Breast epithelium (tissue), 4 donors: ENCODE results near the gene GARIN5A. TPM values are rescaled to one million over a fixed set of nuclear protein-coding genes. Genes with fewer than 3 reads are reported as not detected.

Experiments
- DNase-seq, 2 donors: peaks; one replicate each; pipeline ENCODE4 v3.0.0-alpha.2; 2019; ENCODE audit warnings: low spot score in 2 of 2
- H3K27ac ChIP-seq, 2 donors: fragments of 200-600 bp; sonication (generic) in 1 of 2; one replicate each; pipeline ENCODE4 v1.5.1; 2016 to 2019; ENCODE audit warnings: mild to moderate bottlenecking in 1 of 2
- H3K27me3 ChIP-seq, 2 donors: fragments of 200-600 bp; sonication (generic) in 1 of 2; one replicate each; pipeline versions ENCODE4 v1.5.1 to v1.6.0; 2017 to 2019; ENCODE audit warnings: control low read depth in 1 of 2, mild to moderate bottlenecking in 1 of 2
- H3K36me3 ChIP-seq: fragments of 200-600 bp; one replicate; pipeline ENCODE4 v1.5.1; 2019
- H3K4me1 ChIP-seq, 2 donors: fragments of 200-600 bp; sonication (generic); one replicate each; pipeline ENCODE4 v1.5.1; 2016 to 2019; ENCODE audit warnings: control low read depth in 1 of 2
- H3K4me3 ChIP-seq, 3 donors: fragments of 200-600 bp; sonication (generic); 1 replicate in 2 of 3; 2 replicates in 1 of 3; pipeline ENCODE4 v1.5.1; 2016 to 2019; ENCODE audit warnings: mild to moderate bottlenecking in 3 of 3, moderate library complexity in 2 of 3
- H3K9me3 ChIP-seq, 2 donors: fragments of 200-600 bp; sonication (generic) in 1 of 2; one replicate each; pipeline ENCODE4 v1.5.1; 2016 to 2019; ENCODE audit warnings: control low read depth in 1 of 2
- POLR2A ChIP-seq: fragments of 450-650 bp; IDR thresholded peaks from one replicate; pipeline ENCODE4 v1.6.1; 2016; ENCODE audit warnings: antibody characterized with exemption, mild to moderate bottlenecking, moderate library complexity
- POLR2AphosphoS5 ChIP-seq, 3 donors: sonication (generic); formaldehyde crosslinking; IDR thresholded peaks; one replicate each; pipeline ENCODE4 v1.6.1; 2017; ENCODE audit warnings: antibody characterized with exemption in 3 of 3
- intact Hi-C: fragments of 100-400 bp; cut with DNase I; formaldehyde crosslinking; loops from one replicate; pipeline ENCODE4 v1.15.1; 2023; ENCODE audit warnings: low total_unique reads
- total RNA-seq, 3 donors: library from RNA; depleted of rRNA; stranded (reverse); fragments of >200 nt; gene quantifications; one replicate each; pipeline ENCODE4 v1.1.0, GENCODE V29; 2016
- TF ChIP-seq, protein P1 (sequence below), 3 donors: fragments of 450-650 bp; IDR thresholded peaks; one replicate each; pipeline ENCODE4 v1.5.1; 2016 to 2017; ENCODE audit warnings: antibody characterized with exemption in 3 of 3, mild to moderate bottlenecking in 3 of 3, moderate library complexity in 3 of 3

GARIN5A gene
- total RNA-seq, 3 donors from 2014 or later = 0.98 to 1.3 (median 1.1) TPM

DNA sequence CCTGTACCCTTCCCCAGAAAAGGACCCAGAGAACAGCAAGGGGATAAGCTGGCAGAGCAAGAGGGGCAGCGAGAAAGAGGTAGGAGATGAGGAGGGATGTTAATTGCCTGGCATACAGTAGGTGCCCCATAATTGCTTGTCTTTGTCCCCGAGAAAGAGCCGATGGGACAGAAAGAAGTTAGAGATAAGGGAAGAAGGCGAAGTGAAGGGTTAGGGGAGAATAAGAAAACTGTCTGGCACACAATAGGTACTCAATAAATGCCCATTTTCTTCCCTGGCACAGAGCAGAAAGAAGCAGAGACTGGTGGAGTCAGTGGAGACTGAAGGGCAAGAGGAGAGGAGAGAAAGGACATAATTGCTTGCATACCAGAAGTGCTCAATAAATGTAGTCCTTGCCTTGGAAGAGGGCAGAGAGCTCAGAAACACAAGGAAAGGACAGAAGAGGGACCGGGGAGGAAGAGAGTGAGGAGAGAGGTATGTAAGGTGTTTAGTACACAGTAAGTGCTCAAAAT, 18.4 kb upstream of the GARIN5A start:
- Histone ChIP-seq H3K4me1 (no peaks in the 10 kb centered on the region), H3K36me3 (no peaks in the 10 kb centered on the region), H3K9me3 (no peaks in the 10 kb centered on the region), H3K4me3 (no peak overlapping the region), H3K27me3 (no peaks in the 10 kb centered on the region), H3K27ac (no peak overlapping the region)
- DNase-seq = no peak
- intact Hi-C loops = no loop called here
- no peak for TF ChIP-seq POLR2A
- TF ChIP-seq, protein P1, sequence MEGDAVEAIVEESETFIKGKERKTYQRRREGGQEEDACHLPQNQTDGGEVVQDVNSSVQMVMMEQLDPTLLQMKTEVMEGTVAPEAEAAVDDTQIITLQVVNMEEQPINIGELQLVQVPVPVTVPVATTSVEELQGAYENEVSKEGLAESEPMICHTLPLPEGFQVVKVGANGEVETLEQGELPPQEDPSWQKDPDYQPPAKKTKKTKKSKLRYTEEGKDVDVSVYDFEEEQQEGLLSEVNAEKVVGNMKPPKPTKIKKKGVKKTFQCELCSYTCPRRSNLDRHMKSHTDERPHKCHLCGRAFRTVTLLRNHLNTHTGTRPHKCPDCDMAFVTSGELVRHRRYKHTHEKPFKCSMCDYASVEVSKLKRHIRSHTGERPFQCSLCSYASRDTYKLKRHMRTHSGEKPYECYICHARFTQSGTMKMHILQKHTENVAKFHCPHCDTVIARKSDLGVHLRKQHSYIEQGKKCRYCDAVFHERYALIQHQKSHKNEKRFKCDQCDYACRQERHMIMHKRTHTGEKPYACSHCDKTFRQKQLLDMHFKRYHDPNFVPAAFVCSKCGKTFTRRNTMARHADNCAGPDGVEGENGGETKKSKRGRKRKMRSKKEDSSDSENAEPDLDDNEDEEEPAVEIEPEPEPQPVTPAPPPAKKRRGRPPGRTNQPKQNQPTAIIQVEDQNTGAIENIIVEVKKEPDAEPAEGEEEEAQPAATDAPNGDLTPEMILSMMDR (IDR thresholded peaks at IDR 0.05) = no peak
- no peak for TF ChIP-seq POLR2AphosphoS5 (IDR thresholded peaks at IDR 0.05)

DNA sequence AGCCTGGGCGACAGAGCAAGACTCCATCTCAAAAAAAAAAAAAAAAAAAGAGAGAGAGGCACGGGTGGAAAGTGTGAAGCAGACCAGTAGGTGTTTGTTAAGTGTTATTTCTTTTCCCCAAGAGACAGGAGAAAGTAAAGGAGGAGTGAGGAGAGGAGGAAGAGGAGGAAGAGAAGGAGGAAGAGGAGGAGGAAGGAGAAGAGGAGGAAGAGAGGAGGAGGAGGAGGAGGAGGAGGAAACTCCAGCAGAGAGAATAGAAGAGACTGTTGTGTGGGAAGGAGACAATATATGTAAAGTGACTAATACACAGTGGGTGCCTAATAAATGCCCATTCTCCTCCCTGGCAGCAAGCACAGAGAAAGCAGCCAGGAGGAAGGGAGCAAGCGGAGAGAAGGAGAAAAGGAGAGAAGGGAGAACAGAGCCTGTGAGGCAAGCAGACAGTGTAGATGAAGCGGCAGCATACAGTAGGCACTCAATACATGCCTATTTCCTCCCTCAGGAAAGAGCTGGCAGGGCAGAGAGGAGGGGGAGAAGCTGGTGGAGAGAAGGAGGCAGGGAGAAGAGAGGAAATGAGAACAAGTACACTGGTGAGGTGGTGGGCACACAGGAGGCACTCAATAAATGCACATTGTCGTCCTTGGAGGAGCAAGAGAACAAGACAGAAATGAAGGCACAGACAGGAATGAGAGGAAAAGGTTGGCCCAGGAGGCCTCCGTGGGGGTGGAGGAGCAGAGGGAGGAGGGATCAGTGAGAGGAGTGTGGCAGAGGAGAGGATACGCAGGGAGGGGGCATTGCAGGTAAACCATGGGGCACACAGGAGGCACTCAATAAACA, 17.8 kb upstream of the GARIN5A start:
- no peak for TF ChIP-seq POLR2AphosphoS5 (IDR thresholded peaks at IDR 0.05)
- TF ChIP-seq, protein P1 (IDR thresholded peaks at IDR 0.05) = no peak
- TF ChIP-seq POLR2A = no peak
- no peaks in the 10 kb centered on the region for H3K27me3 ChIP-seq
- H3K4me3 ChIP-seq = no peak overlapping the region
- H3K4me1 ChIP-seq = no peaks in the 10 kb centered on the region
- H3K36me3 ChIP-seq = no peaks in the 10 kb centered on the region
- H3K9me3 ChIP-seq = no peaks in the 10 kb centered on the region
- intact Hi-C loops = no loop called here
- DNase-seq = no peak
- H3K27ac ChIP-seq = no peak overlapping the region

DNA sequence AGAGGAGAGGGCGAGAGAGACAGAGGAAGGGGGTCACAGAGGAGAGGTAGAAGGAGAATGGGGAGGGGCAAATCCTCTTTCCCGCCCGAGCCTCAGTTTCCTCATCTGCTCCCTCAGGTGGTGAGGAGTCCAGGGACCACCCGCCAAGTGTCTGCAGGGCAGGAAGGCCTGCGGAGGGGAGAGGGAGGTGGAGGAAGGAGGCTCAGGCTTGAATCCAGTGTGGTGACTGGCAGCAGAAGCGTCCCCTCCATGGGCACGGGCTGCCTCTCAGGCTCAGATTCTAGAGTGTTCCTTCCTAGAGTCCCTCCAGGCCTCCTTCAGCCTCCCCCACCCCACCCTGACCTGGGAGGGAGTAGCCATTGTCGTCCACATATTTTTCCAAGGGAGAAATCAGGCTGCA, 16.5 kb upstream of the GARIN5A start:
- DNase-seq = no peak
- Histone ChIP-seq H3K27ac (no peak overlapping the region), H3K9me3 (no peaks in the 10 kb centered on the region), H3K4me1 (no peaks in the 10 kb centered on the region), H3K36me3 (no peaks in the 10 kb centered on the region), H3K27me3 (no peaks in the 10 kb centered on the region), H3K4me3 (no peak overlapping the region)
- TF ChIP-seq POLR2A (no peak), POLR2AphosphoS5 (IDR thresholded peaks at IDR 0.05) (no peak)
- TF ChIP-seq, protein P1 (IDR thresholded peaks at IDR 0.05) = no peak
- intact Hi-C loops = no loop called here

DNA sequence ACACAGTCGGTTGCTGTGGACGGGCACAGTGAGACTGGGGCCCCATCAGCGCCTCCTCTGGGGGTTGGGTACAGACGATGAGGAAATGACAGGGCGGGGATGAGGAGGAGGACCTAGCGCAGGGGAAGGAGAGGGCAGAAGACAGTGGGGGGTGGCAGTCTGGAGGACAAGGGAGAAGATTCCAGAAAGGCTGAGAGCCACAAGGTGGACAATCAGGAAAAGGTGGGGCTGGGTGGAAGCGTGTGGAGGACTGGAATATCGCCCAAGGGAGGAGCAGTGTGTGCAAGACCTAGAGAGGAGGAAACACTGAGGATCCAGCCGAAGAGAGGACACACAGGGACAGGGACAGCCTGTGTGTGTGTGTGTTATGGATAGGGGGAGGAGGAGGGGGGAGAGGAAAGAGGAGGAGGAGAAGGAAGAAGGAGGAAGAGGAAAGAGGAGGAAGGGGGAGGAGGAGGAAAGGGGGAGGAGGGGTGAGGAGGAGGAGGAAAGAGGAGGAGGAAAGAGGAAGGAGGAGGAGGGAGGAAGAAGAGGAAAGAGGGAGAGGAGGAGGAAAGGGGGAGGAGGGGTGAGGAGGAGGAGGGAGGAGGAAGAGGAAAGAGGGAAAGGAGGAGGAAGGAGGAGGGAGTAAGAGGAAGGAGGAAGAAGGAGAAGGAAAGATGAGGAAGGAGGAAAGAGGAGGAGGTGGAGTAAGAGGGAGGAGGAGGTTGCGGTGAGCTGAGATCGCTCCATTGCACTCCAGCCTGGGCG, 15.8 kb upstream of the GARIN5A start:
- H3K4me1 ChIP-seq = no peaks in the 10 kb centered on the region
- TF ChIP-seq POLR2AphosphoS5 (IDR thresholded peaks at IDR 0.05) (no peak), POLR2A (no peak)
- TF ChIP-seq, protein P1 (IDR thresholded peaks at IDR 0.05) = no peak
- intact Hi-C loops = no loop called here
- no peaks in the 10 kb centered on the region for H3K9me3 ChIP-seq
- H3K4me3 ChIP-seq = no peak overlapping the region
- H3K27me3 ChIP-seq = no peaks in the 10 kb centered on the region
- H3K36me3 ChIP-seq = no peaks in the 10 kb centered on the region
- DNase-seq = no peak
- no peak overlapping the region for H3K27ac ChIP-seq

DNA sequence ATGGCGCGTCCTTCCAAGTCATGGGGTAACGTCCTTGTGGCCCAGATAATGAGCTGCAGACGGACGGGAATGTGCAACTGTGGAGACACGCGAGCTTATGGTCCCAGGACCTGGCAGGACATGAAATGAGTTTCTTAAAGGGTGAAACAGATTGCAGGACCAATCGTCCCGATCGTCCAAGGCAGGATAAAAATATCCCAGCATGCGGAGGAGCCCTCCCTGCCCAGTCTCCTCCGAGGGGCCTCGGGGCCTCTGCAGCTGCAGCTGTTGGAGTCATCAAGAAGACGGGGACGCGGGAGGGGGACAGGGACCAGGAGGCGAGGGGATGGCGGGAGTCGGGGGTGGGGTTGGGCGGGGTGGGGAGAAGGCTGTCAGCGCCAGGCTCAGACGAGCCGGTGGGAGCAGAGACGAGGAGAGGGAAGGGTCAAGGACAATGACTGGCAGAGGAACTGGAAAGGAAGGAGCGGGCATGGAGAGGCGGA, 14.4 kb upstream of the GARIN5A start:
- TF ChIP-seq POLR2AphosphoS5 (IDR thresholded peaks at IDR 0.05) (no peak), POLR2A (no peak)
- TF ChIP-seq, protein P1 (IDR thresholded peaks at IDR 0.05) = no peak
- H3K27me3 ChIP-seq = peaks cover 0 to 3% of the 10 kb centered on the region in 2 donors
- intact Hi-C loops = no loop called here

More for the DNA sequence above, 14.4 kb upstream of the GARIN5A start:
- H3K27ac ChIP-seq = no peak overlapping the region
- DNase-seq = no peak
- H3K4me1 ChIP-seq = no peaks in the 10 kb centered on the region
- no peaks in the 10 kb centered on the region for H3K36me3 ChIP-seq
- no peak overlapping the region for H3K4me3 ChIP-seq
- H3K9me3 ChIP-seq = no peaks in the 10 kb centered on the region
